Activated naive CD8-positive, alpha-beta T cell treated with anti-CD3 and anti-CD28 coated beads for 36 hours (primary cell): Measurements from ENCODE around the gene GIN1. TPM values are rescaled to one million over a fixed set of nuclear protein-coding genes. Genes with fewer than 3 reads are reported as not detected.
"Not testable (repeated sequence)": the region's sequence is repeated elsewhere in the genome, so short reads cannot be mapped to it uniquely, and the experiment has no call there.

ENCODE experiments used
- DNase-seq: peaks from one replicate; pipeline ENCODE4 v3.0.0; 2021
- H3K27ac Mint-ChIP-seq: one replicate; pipeline ENCODE4 v1.8.0; 2022; ENCODE audit warnings: mild to moderate bottlenecking, moderate library complexity, mixed read lengths
- H3K27me3 Mint-ChIP-seq: one replicate; pipeline ENCODE4 v1.8.0; 2022; ENCODE audit warnings: mild to moderate bottlenecking, mixed read lengths
- H3K36me3 Mint-ChIP-seq: one replicate; pipeline ENCODE4 v1.8.0; 2021; ENCODE audit warnings: mild to moderate bottlenecking, mixed read lengths
- H3K4me1 Mint-ChIP-seq: one replicate; pipeline ENCODE4 v1.8.0; 2021; ENCODE audit warnings: mixed read lengths
- H3K4me3 Mint-ChIP-seq: one replicate; pipeline ENCODE4 v1.8.0; 2022; ENCODE audit warnings: mild to moderate bottlenecking, moderate library complexity, mixed read lengths
- H3K9me3 Mint-ChIP-seq: one replicate; pipeline ENCODE4 v1.8.0; 2022; ENCODE audit warnings: mixed read lengths
- total RNA-seq, 2 experiments: library from RNA; stranded (reverse); gene quantifications; one replicate each; pipeline ENCODE4 v1.2.3, GENCODE V29; 2021

Gene GIN1
- total RNA-seq, 2 experiments from 2014 or later = 7.5 to 8.5 TPM

DNA sequence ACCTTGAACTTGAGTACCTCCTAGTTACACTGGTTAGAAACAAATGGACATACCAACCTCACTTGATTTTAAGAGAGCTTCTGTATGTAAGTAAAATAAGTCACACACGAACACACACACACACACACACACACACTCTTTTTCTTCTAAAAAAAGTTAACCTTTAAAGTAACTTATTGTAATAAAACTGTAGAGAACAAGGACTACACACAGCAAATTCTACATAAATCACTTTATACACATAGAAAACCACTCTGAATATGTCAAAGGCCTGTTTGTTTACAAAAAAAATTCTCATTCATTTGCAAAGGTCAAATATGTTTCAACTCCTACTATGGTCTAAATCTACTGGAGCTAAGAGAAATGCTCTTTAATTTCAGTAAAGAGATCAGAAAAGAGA, 29.1 kb downstream of the GIN1 start:
- DNase-seq = no peak

DNA sequence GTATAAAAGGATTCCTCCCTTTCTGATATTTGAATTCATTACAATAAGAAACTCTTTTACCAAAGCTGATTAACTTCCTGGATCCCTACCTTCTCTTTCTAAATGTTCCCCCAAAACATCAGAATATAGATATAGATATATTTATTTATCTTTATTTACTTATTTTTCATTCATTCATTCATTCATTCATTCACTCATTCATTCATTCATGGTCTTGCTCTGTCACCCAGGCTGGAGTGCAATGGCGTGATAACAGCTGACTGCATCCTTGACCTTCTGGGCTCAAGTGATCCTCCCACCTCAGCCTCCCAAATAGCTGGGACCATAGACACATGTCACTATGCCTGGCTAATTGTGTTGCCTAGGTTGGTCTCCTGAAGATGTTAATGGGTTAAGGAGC, 30.7 kb downstream of the GIN1 start:
- H3K9me3 Mint-ChIP-seq = peaks cover 14% of the 10 kb centered on the region
- no peak overlapping the region for H3K27ac Mint-ChIP-seq
- no peaks in the 10 kb centered on the region for H3K4me1 Mint-ChIP-seq
- H3K4me3 Mint-ChIP-seq = no peak overlapping the region
- no peak for DNase-seq
- no peaks in the 10 kb centered on the region for H3K27me3 Mint-ChIP-seq
- H3K36me3 Mint-ChIP-seq = peaks cover 55% of the 10 kb centered on the region

More for the DNA sequence above, 29.1 kb downstream of the GIN1 start:
- Mint-ChIP-seq H3K36me3 (peaks cover 46% of the 10 kb centered on the region), H3K4me3 (no peak overlapping the region), H3K9me3 (peaks cover 8% of the 10 kb centered on the region), H3K4me1 (no peaks in the 10 kb centered on the region), H3K27me3 (no peaks in the 10 kb centered on the region), H3K27ac (no peak overlapping the region)

DNA sequence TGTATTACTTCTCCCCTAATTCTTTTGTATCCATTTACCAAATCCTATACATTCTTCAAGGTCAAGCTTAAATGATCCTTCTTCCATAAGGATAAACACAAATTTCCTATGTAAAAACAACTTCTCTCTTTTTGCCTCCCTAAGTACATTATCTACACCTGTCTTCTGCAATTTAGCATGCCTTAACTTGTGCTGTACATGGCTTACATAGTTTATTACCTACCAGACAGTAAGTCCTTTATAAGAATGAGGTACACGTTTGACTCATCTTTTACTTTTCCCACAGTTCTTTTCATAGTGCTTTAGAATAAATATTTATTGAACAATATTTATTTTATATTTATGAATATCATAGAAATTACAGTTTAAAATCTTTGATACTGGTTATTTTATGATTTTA, 33.4 kb downstream of the GIN1 start:
- Mint-ChIP-seq H3K36me3 (peaks cover 52% of the 10 kb centered on the region), H3K4me3 (no peak overlapping the region), H3K27me3 (no peaks in the 10 kb centered on the region)

DNA sequence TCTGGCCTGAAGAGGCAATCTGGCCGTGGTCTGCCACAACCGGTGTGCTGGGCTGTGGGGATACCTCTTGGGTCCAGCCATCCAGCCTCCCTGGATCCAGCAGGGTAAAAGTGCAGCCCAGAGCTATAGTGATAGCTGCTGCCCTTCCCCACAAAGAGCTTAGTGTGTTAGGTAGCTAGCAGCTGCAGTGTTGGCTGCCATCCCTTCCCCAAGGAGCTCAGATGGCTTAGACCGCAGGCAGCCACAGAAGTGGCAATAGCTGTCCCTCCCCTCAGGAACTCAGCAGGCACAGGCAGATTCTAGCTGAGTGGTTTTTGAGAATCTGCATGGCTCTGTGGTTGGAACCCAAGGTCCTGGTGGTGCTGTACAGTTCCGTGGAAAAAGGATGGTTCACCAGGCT, 40.1 kb downstream of the GIN1 start:
- no peak for DNase-seq
- Mint-ChIP-seq H3K9me3 (peaks cover 73% of the 10 kb centered on the region), H3K27me3 (no peaks in the 10 kb centered on the region)

More for the DNA sequence above, 33.4 kb downstream of the GIN1 start:
- DNase-seq = no peak
- Mint-ChIP-seq H3K4me1 (no peaks in the 10 kb centered on the region), H3K9me3 (peaks cover 40% of the 10 kb centered on the region), H3K27ac (no peak overlapping the region)

DNA sequence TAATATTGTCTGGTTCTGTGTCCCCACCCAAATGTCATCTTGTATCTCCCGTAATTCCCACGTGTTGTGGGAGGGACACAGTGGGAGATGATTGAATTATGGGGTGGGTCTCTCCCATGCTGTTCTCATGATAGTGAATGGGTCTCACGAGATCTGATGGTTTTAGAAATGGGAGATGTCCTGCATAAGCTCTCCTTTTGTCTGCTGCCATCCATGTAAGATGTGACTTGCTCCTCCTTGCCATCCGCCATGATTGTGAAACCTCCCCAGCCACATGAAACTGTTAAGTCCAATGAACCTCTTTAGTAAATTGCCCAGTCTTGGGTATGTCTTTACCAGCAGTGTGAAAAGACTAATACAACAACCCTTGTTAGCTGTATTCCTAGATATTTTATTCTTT, 44.5 kb downstream of the GIN1 start:
- no peak overlapping the region for H3K27ac Mint-ChIP-seq
- H3K4me1 Mint-ChIP-seq = no peaks in the 10 kb centered on the region
- H3K27me3 Mint-ChIP-seq = peaks cover 9% of the 10 kb centered on the region
- no peak overlapping the region for H3K4me3 Mint-ChIP-seq
- H3K36me3 Mint-ChIP-seq = peaks cover 1% of the 10 kb centered on the region
- H3K9me3 Mint-ChIP-seq = peaks cover 54% of the 10 kb centered on the region
- no peak for DNase-seq

More for the DNA sequence above, 40.1 kb downstream of the GIN1 start:
- no peaks in the 10 kb centered on the region for H3K4me1 Mint-ChIP-seq
- H3K36me3 Mint-ChIP-seq = peaks cover 8% of the 10 kb centered on the region
- H3K27ac Mint-ChIP-seq = no peak overlapping the region
- no peak overlapping the region for H3K4me3 Mint-ChIP-seq

DNA sequence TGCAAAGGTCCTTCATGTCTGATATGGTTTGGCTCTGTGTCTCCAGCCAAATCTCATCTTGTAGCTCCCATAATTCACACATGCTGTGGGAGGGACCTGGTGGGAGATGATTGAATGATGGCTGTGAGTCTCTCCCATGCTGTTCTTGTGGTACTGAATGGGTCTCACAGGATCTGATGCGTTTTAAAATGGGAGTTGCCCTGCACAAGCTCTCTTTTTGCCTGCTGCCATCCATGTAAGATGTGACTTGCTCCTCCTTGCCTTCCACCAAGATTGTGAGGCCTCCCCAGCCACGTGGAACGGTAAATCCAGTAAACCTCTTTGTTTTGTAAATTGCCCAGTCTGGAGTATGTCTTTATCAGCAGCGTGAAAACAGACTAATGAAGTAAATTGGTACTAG, 46.4 kb downstream of the GIN1 start:
- H3K4me1 Mint-ChIP-seq, H3K4me3 Mint-ChIP-seq, H3K27me3 Mint-ChIP-seq, DNase-seq, H3K27ac Mint-ChIP-seq, H3K36me3 Mint-ChIP-seq: not testable (repeated sequence)
- peaks cover 48% of the 10 kb centered on the region for H3K9me3 Mint-ChIP-seq

DNA sequence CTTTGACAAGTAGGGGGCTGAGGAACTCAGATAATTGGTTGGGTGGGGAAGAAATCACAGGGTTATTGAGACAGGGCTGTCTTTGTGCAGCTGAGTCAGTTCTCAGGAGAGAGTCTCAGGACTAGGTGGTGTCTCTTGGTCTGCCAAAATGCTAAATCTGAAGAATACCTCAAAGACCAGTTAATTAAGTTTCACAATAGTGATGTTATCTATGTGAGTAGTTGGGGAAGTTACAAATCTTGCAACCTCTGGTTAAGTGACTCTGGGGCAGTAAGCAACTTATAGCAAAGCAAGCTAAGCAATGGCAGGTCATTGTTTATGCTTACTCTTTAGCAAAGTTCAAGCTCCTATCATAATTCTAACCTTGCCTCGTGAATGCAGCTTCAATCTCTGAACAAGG, 53.6 kb downstream of the GIN1 start:
- no peak overlapping the region for H3K4me3 Mint-ChIP-seq
- DNase-seq = no peak
- no peak overlapping the region for H3K27ac Mint-ChIP-seq
- no peaks in the 10 kb centered on the region for H3K4me1 Mint-ChIP-seq
- peaks cover 3% of the 10 kb centered on the region for H3K27me3 Mint-ChIP-seq
- H3K36me3 Mint-ChIP-seq = no peaks in the 10 kb centered on the region
- no peaks in the 10 kb centered on the region for H3K9me3 Mint-ChIP-seq

DNA sequence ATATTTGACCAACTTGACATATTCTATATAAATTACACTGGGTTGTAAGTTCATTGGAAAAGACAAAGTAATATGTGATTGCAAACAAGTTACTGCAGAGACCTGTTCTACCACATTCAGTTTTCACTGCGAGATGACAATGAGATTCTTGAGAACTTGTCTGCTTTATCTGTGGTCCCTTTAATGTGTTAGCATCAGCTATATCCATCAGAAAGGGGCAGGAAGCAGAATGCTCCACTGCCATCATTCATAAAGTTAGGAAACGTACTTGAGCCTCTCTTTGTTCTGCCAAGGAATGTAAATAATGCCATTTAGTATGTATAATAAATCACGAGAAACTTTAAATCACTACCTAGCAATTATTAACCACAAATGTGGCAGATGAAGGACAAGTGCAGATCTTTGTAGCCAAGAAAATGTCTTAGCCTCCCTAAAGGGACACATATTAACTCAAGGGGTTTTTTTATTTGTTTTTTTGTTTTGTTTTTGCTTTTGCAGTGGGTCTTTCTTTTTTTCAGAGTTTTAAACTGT, 59.4 kb downstream of the GIN1 start:
- peaks cover 2% of the 10 kb centered on the region for H3K9me3 Mint-ChIP-seq
- no peaks in the 10 kb centered on the region for H3K4me1 Mint-ChIP-seq
- no peaks in the 10 kb centered on the region for H3K27me3 Mint-ChIP-seq
- no peak overlapping the region for H3K27ac Mint-ChIP-seq
- no peak overlapping the region for H3K4me3 Mint-ChIP-seq
- DNase-seq = no peak
- H3K36me3 Mint-ChIP-seq = peaks cover 2% of the 10 kb centered on the region

DNA sequence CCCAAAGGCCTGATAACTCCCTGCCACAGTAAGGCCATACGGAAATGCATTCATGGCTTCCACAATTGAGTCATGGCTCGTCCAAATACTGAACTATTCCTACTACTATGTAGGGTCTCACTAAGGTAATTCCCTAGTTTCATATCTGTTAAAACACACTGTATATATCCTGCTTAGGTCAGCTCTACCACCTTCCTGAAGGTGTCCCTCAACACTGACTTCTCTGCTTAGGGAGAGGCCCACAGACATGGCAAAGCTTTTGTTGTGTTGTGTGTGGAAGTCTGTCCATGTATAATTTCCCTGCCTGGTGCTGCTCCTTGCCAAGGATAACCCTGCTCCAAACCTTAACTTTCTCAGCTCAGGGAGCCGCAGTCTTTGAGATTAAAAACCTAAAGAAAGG, 60.4 kb downstream of the GIN1 start:
- H3K27me3 Mint-ChIP-seq = no peaks in the 10 kb centered on the region
- peaks cover 2% of the 10 kb centered on the region for H3K9me3 Mint-ChIP-seq
- no peaks in the 10 kb centered on the region for H3K4me1 Mint-ChIP-seq
- H3K27ac Mint-ChIP-seq = no peak overlapping the region
- no peak overlapping the region for H3K4me3 Mint-ChIP-seq
- peaks cover 2% of the 10 kb centered on the region for H3K36me3 Mint-ChIP-seq
- no peak for DNase-seq

DNA sequence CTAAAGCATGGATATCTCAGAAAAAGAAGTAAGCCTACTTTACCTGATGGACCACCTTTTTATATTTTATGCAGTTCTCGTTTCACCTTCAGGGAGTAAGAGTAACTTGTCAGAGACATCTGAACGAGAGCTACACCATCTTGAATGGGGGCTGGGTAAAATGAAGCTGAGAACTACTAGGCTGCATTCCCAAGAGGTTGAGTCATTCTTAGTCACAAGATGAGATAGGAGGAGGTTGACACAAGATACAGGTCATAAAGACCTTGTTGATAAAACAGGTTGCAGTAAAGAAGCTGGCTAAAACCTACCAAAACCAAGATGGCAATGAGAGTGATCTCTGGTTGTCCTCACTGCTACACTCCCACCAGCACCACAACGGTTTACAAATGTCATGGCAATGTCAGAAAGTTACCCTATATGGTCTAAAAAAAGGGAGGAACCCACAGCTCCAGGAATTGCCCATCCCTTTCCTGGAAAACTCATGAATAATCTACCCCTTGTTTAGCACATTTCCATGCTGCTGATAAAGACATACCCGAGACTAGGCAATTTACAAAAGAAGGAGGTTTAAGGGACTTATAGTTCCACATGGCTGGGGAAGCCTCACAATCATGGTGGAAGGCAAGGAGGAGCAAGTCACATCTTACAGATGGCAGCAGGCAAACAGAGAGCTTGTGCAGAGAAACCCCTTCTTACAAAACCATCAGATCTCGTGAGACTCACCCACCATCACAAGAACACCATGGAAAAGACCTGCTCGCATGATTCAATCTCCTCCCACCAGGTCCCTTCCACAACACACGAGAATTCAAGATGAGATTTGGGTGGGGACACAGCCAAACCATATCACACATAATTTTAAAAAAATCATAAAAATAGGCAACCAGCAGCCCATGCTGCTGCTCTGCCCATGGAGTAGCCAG, 62.5 kb downstream of the GIN1 start:
- Mint-ChIP-seq H3K9me3 (peaks cover 2% of the 10 kb centered on the region), H3K4me1 (no peaks in the 10 kb centered on the region), H3K27me3 (no peaks in the 10 kb centered on the region), H3K27ac (no peak overlapping the region), H3K36me3 (peaks cover 2% of the 10 kb centered on the region), H3K4me3 (no peak overlapping the region)
- no peak for DNase-seq

DNA sequence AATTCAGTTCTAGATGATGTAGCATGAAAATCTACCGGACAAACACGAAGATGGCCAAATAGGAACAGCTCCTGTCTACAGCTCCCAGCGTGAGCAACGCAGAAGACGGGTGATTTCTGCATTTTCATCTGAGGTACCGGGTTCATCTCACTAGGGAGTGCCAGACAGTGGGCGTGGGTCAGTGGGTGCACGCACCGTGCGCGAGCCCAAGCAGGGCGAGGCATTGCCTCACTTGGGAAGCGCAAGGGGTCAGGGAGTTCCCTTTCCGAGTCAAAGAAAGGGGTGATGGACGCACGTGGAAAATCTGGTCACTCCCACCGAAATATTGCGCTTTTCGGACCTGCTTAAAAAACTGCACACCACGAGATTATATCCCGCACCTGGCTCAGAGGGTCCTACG, 73.2 kb downstream of the GIN1 start:
- not testable (repeated sequence) for H3K27ac Mint-ChIP-seq, DNase-seq, H3K36me3 Mint-ChIP-seq, H3K4me3 Mint-ChIP-seq, H3K4me1 Mint-ChIP-seq, H3K27me3 Mint-ChIP-seq, H3K9me3 Mint-ChIP-seq

DNA sequence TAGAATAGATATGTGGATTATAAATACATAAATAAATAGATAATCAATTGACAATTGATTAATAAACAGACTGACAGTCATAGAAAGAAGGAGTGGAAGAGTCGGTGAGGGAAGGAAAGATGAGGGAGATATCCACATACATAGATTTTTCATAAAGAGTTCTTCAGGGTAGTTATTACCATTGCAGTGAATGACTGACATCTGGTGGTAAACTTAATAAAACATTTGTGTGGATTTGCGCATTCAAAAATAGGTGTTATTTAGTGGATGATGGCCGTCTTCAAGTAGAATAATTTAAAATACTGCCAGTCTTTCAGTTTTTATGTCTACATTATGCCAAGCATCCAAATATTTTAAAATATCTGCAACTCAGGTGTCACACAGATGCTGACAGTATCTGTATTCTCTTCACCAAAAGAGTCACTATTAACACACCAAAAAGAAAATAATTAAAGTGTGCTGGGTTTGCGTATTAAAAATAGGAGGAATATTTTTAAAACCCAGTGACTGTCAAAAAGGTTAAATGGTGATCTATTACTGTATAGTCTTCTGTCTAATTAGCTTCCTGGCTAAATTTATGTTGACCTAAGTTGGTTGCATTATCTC, 78.8 kb downstream of the GIN1 start:
- H3K9me3 Mint-ChIP-seq = no peaks in the 10 kb centered on the region
- no peaks in the 10 kb centered on the region for H3K27me3 Mint-ChIP-seq
- no peak for DNase-seq
- H3K4me3 Mint-ChIP-seq = no peak overlapping the region
- no peaks in the 10 kb centered on the region for H3K4me1 Mint-ChIP-seq
- no peaks in the 10 kb centered on the region for H3K36me3 Mint-ChIP-seq
- H3K27ac Mint-ChIP-seq = no peak overlapping the region

DNA sequence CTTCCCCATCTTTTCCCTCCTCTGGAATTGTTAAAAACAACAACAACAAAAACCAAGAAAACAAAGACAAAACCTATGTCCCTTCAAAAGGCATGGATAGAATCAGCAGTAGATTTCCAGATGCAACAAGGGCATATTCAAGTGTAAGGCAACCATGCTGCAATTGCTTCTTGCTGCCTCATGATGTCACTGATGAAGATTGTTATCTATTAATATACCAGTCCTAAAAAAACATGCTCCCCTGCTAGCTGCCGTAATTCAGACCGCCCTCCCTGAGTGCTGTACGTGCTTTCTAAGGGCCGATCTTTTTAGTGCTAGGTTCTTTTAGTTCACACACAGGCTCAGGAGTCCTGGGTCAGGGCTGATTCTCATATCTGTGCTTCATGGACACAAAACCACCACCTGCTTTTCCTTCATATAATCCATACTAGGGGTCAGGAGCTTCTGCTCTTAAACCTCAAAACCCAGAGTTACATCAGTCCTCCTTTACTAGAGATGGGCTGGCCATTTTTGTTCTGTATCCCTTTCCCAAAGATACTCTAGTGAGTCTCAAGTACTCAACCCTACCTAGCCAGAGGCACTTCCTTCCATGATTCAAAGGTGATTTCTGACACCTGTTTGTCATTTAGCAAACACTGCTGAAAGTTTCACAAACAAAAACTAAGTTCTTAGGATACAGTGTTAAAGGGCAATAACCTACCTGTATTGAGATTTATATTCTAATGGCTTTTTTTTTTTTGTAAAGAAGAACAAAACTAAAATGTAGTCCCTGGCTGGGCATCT, 82.1 kb downstream of the GIN1 start:
- Mint-ChIP-seq H3K27me3 (peaks cover 3% of the 10 kb centered on the region), H3K27ac (no peak overlapping the region), H3K36me3 (peaks cover 2% of the 10 kb centered on the region)

DNA sequence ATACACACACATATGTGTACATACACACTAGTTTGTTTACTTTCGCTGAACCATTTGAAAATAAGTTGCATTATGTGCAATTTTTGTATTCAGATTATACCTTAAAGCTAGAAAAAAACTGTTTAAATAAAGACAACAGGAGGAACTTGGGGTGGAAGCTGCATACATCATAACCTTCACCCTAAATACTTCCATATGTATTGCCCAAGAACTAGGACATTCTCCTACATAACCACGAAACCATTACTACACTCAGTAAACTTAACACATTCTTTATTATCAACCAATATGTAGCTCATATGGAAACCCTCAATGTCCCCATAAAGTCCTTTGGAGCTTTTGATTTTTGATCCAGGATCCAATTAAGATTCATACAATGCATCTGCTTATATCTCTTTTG, 83.3 kb downstream of the GIN1 start:
- no peak for DNase-seq
- peaks cover 2% of the 10 kb centered on the region for H3K36me3 Mint-ChIP-seq
- H3K27ac Mint-ChIP-seq = no peak overlapping the region
- peaks cover 3% of the 10 kb centered on the region for H3K27me3 Mint-ChIP-seq
- no peak overlapping the region for H3K4me3 Mint-ChIP-seq
- no peaks in the 10 kb centered on the region for H3K9me3 Mint-ChIP-seq
- H3K4me1 Mint-ChIP-seq = no peaks in the 10 kb centered on the region

More for the DNA sequence above, 82.1 kb downstream of the GIN1 start:
- H3K9me3 Mint-ChIP-seq = no peaks in the 10 kb centered on the region
- no peak overlapping the region for H3K4me3 Mint-ChIP-seq
- DNase-seq = no peak
- no peaks in the 10 kb centered on the region for H3K4me1 Mint-ChIP-seq
